Calu3 (cell line): ENCODE results near the gene MCM3AP. TPM values are rescaled to one million over a fixed set of nuclear protein-coding genes. Genes with fewer than 3 reads are reported as not detected.

Experiments used
- BruUV-seq: library from RNA; stranded (reverse); fragments of 400-500 nt; replicated peaks from 2 replicates; lab custom pipeline; 2021; lab: Mats Ljungman, UMichigan
- CTCF ChIA-PET: fragments of 300-600 bp; sonication (Branson Sonifier 250); formaldehyde crosslinking; loops from one replicate; lab custom pipeline; 2022; ENCODE audit warnings: antibody characterized with exemption; lab: Charles Lee
- DNase-seq: peaks from one replicate; pipeline ENCODE4 v3.0.0; 2022
- H3K27ac Mint-ChIP-seq: one replicate; pipeline ENCODE4 v1.8.0; 2022; ENCODE audit warnings: mixed read lengths; ENCODE audit not compliant: unreplicated experiment
- H3K27me3 Mint-ChIP-seq: one replicate; pipeline ENCODE4 v1.8.0; 2022; ENCODE audit warnings: mixed read lengths; ENCODE audit not compliant: unreplicated experiment
- H3K36me3 Mint-ChIP-seq: one replicate; pipeline ENCODE4 v1.8.0; 2022; ENCODE audit warnings: mild to moderate bottlenecking, moderate library complexity, mixed read lengths; ENCODE audit not compliant: insufficient read depth, unreplicated experiment
- H3K4me1 Mint-ChIP-seq: one replicate; pipeline ENCODE4 v1.8.0; 2022; ENCODE audit warnings: mild to moderate bottlenecking, low read depth, mixed read lengths; ENCODE audit not compliant: unreplicated experiment
- H3K4me3 Mint-ChIP-seq: one replicate; pipeline ENCODE4 v1.8.0; 2022; ENCODE audit warnings: mild to moderate bottlenecking, low read depth, moderate library complexity, mixed read lengths; ENCODE audit not compliant: unreplicated experiment
- H3K9me3 Mint-ChIP-seq: one replicate; pipeline ENCODE4 v1.8.0; 2022; ENCODE audit warnings: low read depth, mixed read lengths; ENCODE audit not compliant: unreplicated experiment
- CTCF ChIP-seq: fragments of 200-600 bp; IDR thresholded peaks from one replicate; pipeline ENCODE4 v1.8.0; 2022; ENCODE audit warnings: antibody characterized with exemption; ENCODE audit not compliant: unreplicated experiment
- intact Hi-C: fragments of 100-400 bp; cut with micrococcal nuclease; formaldehyde crosslinking; loops from one replicate; pipeline ENCODE4 v1.10.0; 2022; ENCODE audit not compliant: unreplicated experiment
- total RNA-seq: library from RNA; stranded (reverse); gene quantifications from 2 replicates; pipeline ENCODE4 v1.2.3, GENCODE V29; 2022

MCM3AP gene
- total RNA-seq, 1 experiment from 2014 or later = 64.1 TPM

DNA sequence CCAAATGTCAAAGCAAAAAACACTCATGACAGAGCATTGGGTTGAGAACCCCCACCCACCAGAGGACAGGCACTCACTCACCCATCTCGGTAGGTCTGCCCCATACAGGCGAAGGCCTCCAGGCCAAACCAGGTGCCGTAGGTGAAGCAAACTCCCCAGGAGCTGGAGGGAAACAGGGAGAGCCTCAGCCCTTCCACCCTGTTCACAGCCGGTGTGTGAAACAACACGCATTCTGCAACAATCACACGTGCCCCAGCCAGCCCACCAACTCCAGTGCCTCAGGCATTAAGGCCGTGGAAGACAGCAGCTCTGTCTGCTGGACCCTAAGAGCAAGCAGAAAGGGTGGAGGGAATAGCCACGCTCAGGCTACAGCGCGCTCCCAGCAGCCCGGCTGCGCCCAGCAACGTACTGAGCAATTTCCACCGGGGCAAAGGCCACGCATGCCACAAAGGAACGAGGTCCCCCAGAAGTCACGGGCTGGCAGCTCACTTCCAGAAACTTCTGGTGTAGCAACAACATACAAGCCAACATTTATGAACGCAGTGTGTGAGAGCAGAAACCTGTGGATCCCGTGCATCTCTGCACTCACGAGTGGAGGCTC lies 89.7 kb downstream of the MCM3AP start:
- no peaks in the 10 kb centered on the region for H3K4me1 Mint-ChIP-seq
- BruUV-seq = no TSS peak
- H3K9me3 Mint-ChIP-seq = no peaks in the 10 kb centered on the region
- TF ChIP-seq CTCF = no peak
- intact Hi-C loops = no loop called here
- no peak for DNase-seq
- H3K36me3 Mint-ChIP-seq = peaks cover 33% of the 10 kb centered on the region
- CTCF ChIA-PET = interaction anchor here (0.6 kb wide), 1 partner anchor 66 kb away, joined by 3 read pairs; no protein-coding TSS in a partner anchor
- H3K4me3 Mint-ChIP-seq = no peak overlapping the region
- no peaks in the 10 kb centered on the region for H3K27me3 Mint-ChIP-seq
- H3K27ac Mint-ChIP-seq = no peak overlapping the region

- H3K27me3 Mint-ChIP-seq = no peaks in the 10 kb centered on the region
- BruUV-seq = no TSS peak
- TF ChIP-seq CTCF = no peak
- no peaks in the 10 kb centered on the region for H3K9me3 Mint-ChIP-seq
- no peak overlapping the region for H3K4me3 Mint-ChIP-seq
- DNase-seq = no peak
- CTCF ChIA-PET = interaction anchor here (0.6 kb wide), 1 partner anchor 67 kb away, joined by 3 read pairs; no protein-coding TSS in a partner anchor
- H3K4me1 Mint-ChIP-seq = no peaks in the 10 kb centered on the region
- intact Hi-C loops = no loop called here
- H3K36me3 Mint-ChIP-seq = peaks cover 35% of the 10 kb centered on the region
- H3K27ac Mint-ChIP-seq = no peak overlapping the region
Observed at GRCh38 chr21:46194374-46195334, 90.8 kb downstream of the MCM3AP start.

GRCh38 chr21:46193829-46194373 lies 91.5 kb downstream of the MCM3AP start:
- intact Hi-C loops = no loop called here
- H3K27ac Mint-ChIP-seq = no peak overlapping the region
- TF ChIP-seq CTCF = no peak
- no peaks in the 10 kb centered on the region for H3K27me3 Mint-ChIP-seq
- DNase-seq = no peak
- H3K36me3 Mint-ChIP-seq = peaks cover 39% of the 10 kb centered on the region
- no peak overlapping the region for H3K4me3 Mint-ChIP-seq
- BruUV-seq = no TSS peak
- CTCF ChIA-PET = no interaction called here
- H3K4me1 Mint-ChIP-seq = peaks cover 4% of the 10 kb centered on the region
- H3K9me3 Mint-ChIP-seq = no peaks in the 10 kb centered on the region

GRCh38 chr21:46191686-46192575 lies 93.5 kb downstream of the MCM3AP start:
- BruUV-seq = no TSS peak
- Mint-ChIP-seq H3K27me3 (no peaks in the 10 kb centered on the region), H3K27ac (no peak overlapping the region), H3K4me1 (peaks cover 16% of the 10 kb centered on the region), H3K4me3 (no peak overlapping the region), H3K36me3 (peaks cover 33% of the 10 kb centered on the region), H3K9me3 (no peaks in the 10 kb centered on the region)
- TF ChIP-seq CTCF = no peak
- intact Hi-C loops = no loop called here
- no peak for DNase-seq
- CTCF ChIA-PET = no interaction called here
